Progenitor cell of endocrine pancreas (in vitro differentiated cells): ENCODE results near the gene VKORC1. TPM values are rescaled to one million over a fixed set of nuclear protein-coding genes. Genes with fewer than 3 reads are reported as not detected.

Source experiments
- DNase-seq: peaks from one replicate; pipeline ENCODE4 v3.0.0; 2021; ENCODE audit warnings: low spot score; ENCODE audit not compliant: unreplicated experiment
- H3K27ac Mint-ChIP-seq: 2 replicates; pipeline ENCODE4 v1.8.0; 2021; ENCODE audit warnings: mild to moderate bottlenecking, moderate library complexity, mixed read lengths
- H3K27me3 Mint-ChIP-seq: 2 replicates; pipeline ENCODE4 v1.8.0; 2021; ENCODE audit warnings: mixed read lengths
- H3K36me3 Mint-ChIP-seq: 2 replicates; pipeline ENCODE4 v1.8.0; 2022; ENCODE audit warnings: mixed read lengths; ENCODE audit not compliant: insufficient read depth
- H3K4me1 Mint-ChIP-seq: 2 replicates; pipeline ENCODE4 v1.8.0; 2021; ENCODE audit warnings: low read depth, mixed read lengths
- H3K4me3 Mint-ChIP-seq: 2 replicates; pipeline ENCODE4 v1.8.0; 2021; ENCODE audit warnings: low read depth, mild to moderate bottlenecking, moderate library complexity, mixed read lengths
- H3K9me3 Mint-ChIP-seq: 2 replicates; pipeline ENCODE4 v1.8.0; 2021; ENCODE audit warnings: low read depth, mixed read lengths
- total RNA-seq: library from RNA; stranded (reverse); gene quantifications from 2 replicates; pipeline ENCODE4 v1.2.1, GENCODE V29; 2021
- TF ChIP-seq, protein P1 (sequence below): fragments of 200-600 bp; sonication (generic); IDR thresholded peaks from one replicate; pipeline ENCODE4 v1.5.0; 2021; ENCODE audit warnings: antibody characterized with exemption, mild to moderate bottlenecking; ENCODE audit not compliant: unreplicated experiment

VKORC1 gene
- total RNA-seq, 1 donor from 2014 or later = 51.0 TPM

DNA sequence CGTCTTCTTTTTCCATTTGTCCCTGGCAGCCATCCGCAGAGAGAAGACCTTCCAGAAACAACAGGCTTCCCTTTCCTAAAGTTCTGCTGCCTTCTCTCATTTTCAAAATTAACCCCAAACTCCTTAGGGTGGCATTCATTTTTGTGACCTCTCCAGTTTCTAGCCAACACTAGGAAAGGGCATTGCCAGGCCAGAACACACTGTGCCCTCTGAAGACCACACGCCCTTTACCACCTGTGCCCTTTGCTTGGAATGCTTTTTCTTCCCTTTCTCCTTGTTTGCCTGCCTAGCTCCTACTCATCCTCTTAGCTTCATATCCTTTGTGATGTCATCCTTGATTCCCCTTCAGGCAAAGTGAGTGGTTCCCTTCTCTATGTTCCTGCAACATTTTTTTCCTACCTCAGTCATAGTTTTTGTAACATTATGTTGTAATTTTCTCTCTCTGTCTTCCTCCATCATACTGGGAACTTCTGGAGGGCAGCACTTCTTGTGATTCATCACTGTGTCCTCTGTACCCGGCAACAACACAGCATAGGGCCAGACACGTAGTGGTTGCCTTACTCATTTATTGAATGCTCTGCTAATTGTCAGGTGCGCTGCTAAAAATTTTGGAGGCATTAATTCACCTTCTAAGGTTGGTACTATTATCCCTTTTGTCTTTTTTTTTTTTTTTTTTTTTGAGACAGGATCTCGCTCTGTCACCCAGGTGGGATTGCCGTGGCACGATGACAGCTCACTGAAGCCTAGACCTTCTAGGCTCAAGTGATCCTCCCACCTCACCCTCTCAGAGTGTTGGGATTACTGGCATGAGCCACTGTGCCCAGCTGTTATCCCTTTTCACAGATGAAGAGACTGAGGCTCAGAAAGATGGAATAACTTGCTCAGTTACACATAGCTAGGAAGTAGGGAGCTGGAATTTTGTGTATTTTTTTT is 23.9 kb upstream of the VKORC1 start:
- H3K27me3 Mint-ChIP-seq = no peaks in the 10 kb centered on the region
- peak overlapping the region; percentile 96 for H3K27ac Mint-ChIP-seq
- H3K36me3 Mint-ChIP-seq = peaks cover 13% of the 10 kb centered on the region
- no peaks in the 10 kb centered on the region for H3K9me3 Mint-ChIP-seq
- DNase-seq = no peak
- TF ChIP-seq, protein P1, sequence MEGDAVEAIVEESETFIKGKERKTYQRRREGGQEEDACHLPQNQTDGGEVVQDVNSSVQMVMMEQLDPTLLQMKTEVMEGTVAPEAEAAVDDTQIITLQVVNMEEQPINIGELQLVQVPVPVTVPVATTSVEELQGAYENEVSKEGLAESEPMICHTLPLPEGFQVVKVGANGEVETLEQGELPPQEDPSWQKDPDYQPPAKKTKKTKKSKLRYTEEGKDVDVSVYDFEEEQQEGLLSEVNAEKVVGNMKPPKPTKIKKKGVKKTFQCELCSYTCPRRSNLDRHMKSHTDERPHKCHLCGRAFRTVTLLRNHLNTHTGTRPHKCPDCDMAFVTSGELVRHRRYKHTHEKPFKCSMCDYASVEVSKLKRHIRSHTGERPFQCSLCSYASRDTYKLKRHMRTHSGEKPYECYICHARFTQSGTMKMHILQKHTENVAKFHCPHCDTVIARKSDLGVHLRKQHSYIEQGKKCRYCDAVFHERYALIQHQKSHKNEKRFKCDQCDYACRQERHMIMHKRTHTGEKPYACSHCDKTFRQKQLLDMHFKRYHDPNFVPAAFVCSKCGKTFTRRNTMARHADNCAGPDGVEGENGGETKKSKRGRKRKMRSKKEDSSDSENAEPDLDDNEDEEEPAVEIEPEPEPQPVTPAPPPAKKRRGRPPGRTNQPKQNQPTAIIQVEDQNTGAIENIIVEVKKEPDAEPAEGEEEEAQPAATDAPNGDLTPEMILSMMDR = no peak
- H3K4me1 Mint-ChIP-seq = peaks cover 11% of the 10 kb centered on the region
- peak overlapping the region; percentile 85 for H3K4me3 Mint-ChIP-seq

DNA sequence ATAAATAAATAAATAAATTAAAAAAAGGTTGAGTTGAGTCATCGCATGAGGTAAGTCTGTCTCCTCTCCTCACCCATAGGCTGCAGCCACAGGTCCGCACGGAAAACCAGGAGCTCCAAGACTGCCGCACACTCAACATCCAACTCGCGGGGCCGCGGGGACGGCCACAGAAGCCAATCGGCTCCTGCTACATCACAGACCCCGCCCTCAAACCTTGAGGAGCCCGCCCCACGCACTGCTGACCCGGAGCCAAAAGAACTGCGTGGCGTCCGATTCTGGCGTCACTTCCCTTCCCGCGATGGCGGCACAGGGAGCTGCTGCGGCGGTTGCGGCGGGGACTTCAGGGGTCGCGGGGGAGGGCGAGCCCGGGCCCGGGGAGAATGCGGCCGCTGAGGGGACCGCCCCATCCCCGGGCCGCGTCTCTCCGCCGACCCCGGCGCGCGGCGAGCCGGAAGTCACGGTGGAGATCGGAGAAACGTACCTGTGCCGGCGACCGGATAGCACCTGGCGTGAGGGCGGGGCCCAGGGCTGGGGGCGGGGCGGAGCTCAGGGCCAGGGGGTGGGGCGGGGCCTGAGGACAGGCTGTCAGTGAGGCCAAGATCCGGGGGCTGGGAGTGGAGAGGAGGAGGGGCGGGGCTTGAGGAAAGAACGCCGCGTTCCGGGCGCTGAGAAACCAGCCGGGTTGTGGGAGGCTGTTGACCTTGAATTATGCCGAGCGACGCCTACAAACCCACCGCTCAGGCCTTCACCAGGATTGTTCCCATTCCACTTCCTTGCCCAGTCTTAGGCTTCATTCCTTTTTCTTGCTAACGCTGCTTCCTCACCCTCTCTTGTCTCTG is 23.0 kb upstream of the VKORC1 start, which contains the start of gene KAT8:
KAT8 (plus strand) TSS at position 281 of the 839 bp plus-strand sequence; CDS start at position 299, 18 bp downstream.
- Mint-ChIP-seq H3K4me3 (peak within 1 kb of the TSS; percentile 85), H3K4me1 (peaks cover 11% of the 10 kb centered on the region), H3K27me3 (no peaks in the 10 kb centered on the region), H3K9me3 (no peaks in the 10 kb centered on the region), H3K36me3 (peaks cover 13% of the 10 kb centered on the region), H3K27ac (peak within 1 kb of the TSS; percentile 96)
- TF ChIP-seq, protein P1 = no peak
- DNase-seq = peak; percentile 92

DNA sequence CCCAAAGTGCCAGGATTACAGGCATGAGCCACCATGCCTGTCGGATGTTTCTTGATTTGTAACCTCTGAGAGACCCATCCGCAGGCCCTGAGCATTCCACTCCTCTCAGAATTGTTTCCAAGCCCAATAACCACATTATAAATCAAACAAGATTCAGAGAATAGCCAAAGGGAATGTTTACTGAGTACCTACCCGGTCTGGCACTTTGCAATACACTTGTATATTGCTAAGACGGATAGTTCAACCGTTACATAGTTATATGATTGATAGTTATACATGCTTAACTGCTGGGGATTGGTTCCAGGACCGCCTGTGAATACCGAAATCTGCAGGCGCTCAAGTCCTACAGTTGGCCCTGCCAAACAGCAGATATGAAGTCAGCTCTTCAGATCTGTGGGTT is 19.9 kb upstream of the VKORC1 start:
- no peaks in the 10 kb centered on the region for H3K9me3 Mint-ChIP-seq
- no peak overlapping the region for H3K27ac Mint-ChIP-seq
- H3K4me3 Mint-ChIP-seq = no peak overlapping the region
- H3K27me3 Mint-ChIP-seq = no peaks in the 10 kb centered on the region
- H3K36me3 Mint-ChIP-seq = peaks cover 9% of the 10 kb centered on the region
- DNase-seq = no peak
- TF ChIP-seq, protein P1 = no peak
- H3K4me1 Mint-ChIP-seq = peaks cover 12% of the 10 kb centered on the region

GRCh38 chr16:31113121-31114120 is 18.8 kb upstream of the VKORC1 start:
- Mint-ChIP-seq H3K27ac (no peak overlapping the region), H3K9me3 (no peaks in the 10 kb centered on the region), H3K4me3 (peak overlapping the region; percentile 29), H3K36me3 (peaks cover 7% of the 10 kb centered on the region), H3K27me3 (no peaks in the 10 kb centered on the region), H3K4me1 (peaks cover 8% of the 10 kb centered on the region)
- TF ChIP-seq, protein P1 = no peak
- no peak for DNase-seq
